HCT116 (cell line): ENCODE measurements around the gene CDH1. TPM values are rescaled to one million over a fixed set of nuclear protein-coding genes. Genes with fewer than 3 reads are reported as not detected.

Experiments used
- ATAC-seq: fragments of 200-7000 bp; cut with Tn5 transposase; 2 replicates; pipeline ENCODE4 v1.9.1; 2020; ENCODE audit warnings: mild to moderate bottlenecking, moderate library complexity
- BruUV-seq: library from RNA; stranded (reverse); fragments of 400-500 nt; replicated peaks from 2 replicates; lab custom pipeline; 2021; lab: Mats Ljungman, UMichigan
- CTCF ChIA-PET: fragments of 300-600 bp; sonication (Branson Sonifier 250); formaldehyde crosslinking; loops from one replicate; lab custom pipeline; 2021; ENCODE audit warnings: antibody characterized with exemption; lab: Charles Lee
- POLR2A ChIA-PET: fragments of 300-600, 350-600 bp; sonication (Branson Sonifier 250); formaldehyde crosslinking; loops from one replicate; lab custom pipeline; 2021; ENCODE audit warnings: antibody characterized with exemption; lab: Charles Lee
- RAD21 ChIA-PET, 2 experiments: fragments of 300-600 bp; sonication (Branson Sonifier 250); formaldehyde crosslinking; loops; one replicate each; lab custom pipeline; 2023; ENCODE audit warnings: low total read pairs in 2 of 2; ENCODE audit not compliant: uncharacterized antibody in 2 of 2, unreplicated experiment in 2 of 2, low non-redundant PET in 1 of 2; lab: Charles Lee
- DNase-seq: peaks from one replicate; pipeline ENCODE4 v3.0.0-alpha.2; 2010; ENCODE audit warnings: low read depth, low spot score
- H2AFZ ChIP-seq: fragments of 200-600 bp; shearing (Covaris generic), sonication (generic); 2 replicates; pipeline ENCODE4 v1.6.1; 2017; ENCODE audit warnings: low read depth, mixed run types, mixed read lengths, antibody characterized with exemption, low read length; ENCODE audit not compliant: poor library complexity, severe bottlenecking
- H3K27ac ChIP-seq: 2 replicates; pipeline ENCODE4 v1.5.1; 2012; ENCODE audit warnings: low read depth, low read length
- H3K27me3 ChIP-seq: fragments of 200-600 bp; sonication (generic); 2 replicates; pipeline ENCODE4 v1.6.1; 2016; ENCODE audit warnings: mixed run types, low read length, mixed read lengths; ENCODE audit not compliant: insufficient read depth
- H3K36me3 ChIP-seq, 2 experiments: fragments of 200-500 bp in 1 of 2; fragments of 200-600 bp in 1 of 2; sonication (Bioruptor generic) in 1 of 2; sonication (generic) in 1 of 2; 2 replicates each; pipeline versions ENCODE4 v1.5.1 to v1.6.1; 2014 to 2016; ENCODE audit warnings: low read length in 2 of 2, inconsistent platforms in 1 of 2, mixed read lengths in 1 of 2, mixed run types in 1 of 2; ENCODE audit not compliant: insufficient read depth in 2 of 2, control insufficient read depth in 1 of 2
- H3K4me1 ChIP-seq, 2 experiments: fragments of 200-600 bp in 1 of 2; sonication (generic) in 1 of 2; 2 replicates each; pipeline versions ENCODE4 v1.5.1 to v1.6.1; 2012 to 2017; ENCODE audit warnings: low read length in 2 of 2, inconsistent platforms in 1 of 2, mild to moderate bottlenecking in 1 of 2, mixed read lengths in 1 of 2, mixed run types in 1 of 2, moderate library complexity in 1 of 2; ENCODE audit not compliant: insufficient read depth in 2 of 2, control insufficient read depth in 1 of 2
- H3K4me2 ChIP-seq: fragments of 200-600 bp; sonication (generic); 2 replicates; pipeline ENCODE4 v1.6.1; 2017; ENCODE audit warnings: mixed run types, low read length, mixed read lengths
- H3K4me3 ChIP-seq, 2 experiments: fragments of 200-600 bp in 1 of 2; sonication (generic) in 1 of 2; replicated peaks in 1 of 2; 2 replicates each; pipeline ENCODE4 v1.5.1; 2011 to 2016; ENCODE audit warnings: low read length in 2 of 2, control low read depth in 1 of 2, low read depth in 1 of 2, mild to moderate bottlenecking in 1 of 2, mixed read lengths in 1 of 2, mixed run types in 1 of 2
- H3K79me2 ChIP-seq: fragments of 200-600 bp; sonication (generic); 2 replicates; pipeline ENCODE4 v1.6.1; 2017; ENCODE audit warnings: mild to moderate bottlenecking, mixed run types, low read length, moderate library complexity, mixed read lengths; ENCODE audit not compliant: insufficient read depth
- H3K9ac ChIP-seq: fragments of 200-600 bp; sonication (generic); 2 replicates; pipeline ENCODE4 v1.6.1; 2016; ENCODE audit warnings: low read length, mixed read lengths
- H3K9me2 ChIP-seq: fragments of 200-600 bp; sonication (generic), shearing (Covaris generic); 2 replicates; pipeline ENCODE4 v1.6.1; 2017; ENCODE audit warnings: mixed run types, mild to moderate bottlenecking, moderate library complexity; ENCODE audit not compliant: insufficient read depth
- H3K9me3 ChIP-seq, 2 experiments: fragments of 200-500 bp in 1 of 2; fragments of 200-600 bp in 1 of 2; sonication (Bioruptor generic) in 1 of 2; sonication (generic) in 1 of 2; 2 replicates each; pipeline ENCODE4 v1.6.1; 2014 to 2017; ENCODE audit warnings: low read length in 2 of 2, mixed read lengths in 2 of 2, inconsistent platforms in 1 of 2, low read depth in 1 of 2, mild to moderate bottlenecking in 1 of 2, mixed run types in 1 of 2, moderate library complexity in 1 of 2; ENCODE audit not compliant: control insufficient read depth in 1 of 2, insufficient read depth in 1 of 2
- H4K20me1 ChIP-seq: fragments of 200-600 bp; sonication (generic), shearing (Covaris generic); 2 replicates; pipeline ENCODE4 v1.6.1; 2017; ENCODE audit warnings: mixed run types, mild to moderate bottlenecking, moderate library complexity; ENCODE audit not compliant: insufficient read depth
- CBX3 ChIP-seq: IDR thresholded peaks from 2 replicates; pipeline ENCODE4 v1.6.1; 2012; ENCODE audit warnings: low read depth
- CEBPB ChIP-seq: IDR thresholded peaks from 2 replicates; pipeline ENCODE4 v1.6.1; 2012; ENCODE audit warnings: low read depth
- CTCF ChIP-seq, 3 experiments: fragments of 200-600 bp in 1 of 3; sonication (generic) in 1 of 3; IDR thresholded peaks in 2 of 3; conservative IDR thresholded peaks in 1 of 3; 2 replicates each; pipeline ENCODE4 v1.5.1; 2012 to 2017; ENCODE audit warnings: low read depth in 2 of 3, low read length in 2 of 3, antibody characterized with exemption in 1 of 3, borderline replicate concordance in 1 of 3, control low read depth in 1 of 3, mild to moderate bottlenecking in 1 of 3, mixed read lengths in 1 of 3, mixed run types in 1 of 3, moderate library complexity in 1 of 3; ENCODE audit not compliant: insufficient read depth in 1 of 3
- ELF1 ChIP-seq: IDR thresholded peaks from 2 replicates; pipeline ENCODE4 v1.6.1; 2012; ENCODE audit warnings: low read depth, borderline replicate concordance
- EZH2 ChIP-seq: fragments of 200-600 bp; sonication (generic); IDR thresholded peaks from 2 replicates; pipeline ENCODE4 v1.6.1; 2017; ENCODE audit warnings: antibody characterized with exemption, mixed run types
- EZH2phosphoT487 ChIP-seq: fragments of 200-600 bp; IDR thresholded peaks from 2 replicates; pipeline ENCODE4 v1.6.1; 2018; ENCODE audit warnings: antibody characterized with exemption, borderline replicate concordance
- FOSL1 ChIP-seq: IDR thresholded peaks from 2 replicates; pipeline ENCODE4 v1.6.1; 2012; ENCODE audit warnings: low read depth
- JUND ChIP-seq: IDR thresholded peaks from 2 replicates; pipeline ENCODE4 v1.6.1; 2012
- POLR2AphosphoS5 ChIP-seq: IDR thresholded peaks from 2 replicates; pipeline ENCODE4 v1.6.1; 2011; ENCODE audit warnings: mild to moderate bottlenecking, low read depth, low read length, moderate library complexity
- RAD21 ChIP-seq: IDR thresholded peaks from 2 replicates; pipeline ENCODE4 v1.6.1; 2012; ENCODE audit warnings: low read depth, mild to moderate bottlenecking
- SP1 ChIP-seq: IDR thresholded peaks from 2 replicates; pipeline ENCODE4 v1.6.1; 2012; ENCODE audit warnings: low read depth
- SRF ChIP-seq: IDR thresholded peaks from 2 replicates; pipeline ENCODE4 v1.6.1; 2012; ENCODE audit warnings: low read depth
- YY1 ChIP-seq: IDR thresholded peaks from 2 replicates; pipeline ENCODE4 v1.6.1; 2011; ENCODE audit warnings: low read length, low read depth, moderate library complexity, mild to moderate bottlenecking; ENCODE audit not compliant: insufficient replicate concordance; ENCODE audit errors: extremely low read depth
- ZBTB33 ChIP-seq: IDR thresholded peaks from 2 replicates; pipeline ENCODE4 v1.6.1; 2011; ENCODE audit warnings: mild to moderate bottlenecking, low read length, moderate library complexity; ENCODE audit not compliant: insufficient replicate concordance; ENCODE audit errors: extremely low read depth
- ZFX ChIP-seq: fragments of 450-650 bp; IDR thresholded peaks from 2 replicates; pipeline ENCODE4 v1.6.1; 2017
- ZNF274 ChIP-seq: fragments of 200-500 bp; sonication (Bioruptor generic); IDR thresholded peaks from 2 replicates; pipeline ENCODE4 v1.6.1; 2014; ENCODE audit warnings: mild to moderate bottlenecking, low read depth, low read length, inconsistent platforms
- intact Hi-C: fragments of 100-400 bp; cut with micrococcal nuclease; formaldehyde crosslinking; loops from 2 replicates; pipeline ENCODE4 v1.10.0; 2022
- total RNA-seq: library from RNA; stranded (reverse); gene quantifications from one replicate; pipeline ENCODE4 v1.2.1, GENCODE V29; 2021; ENCODE audit not compliant: unreplicated experiment
- TF ChIP-seq, protein P1 (sequence below): IDR thresholded peaks from 2 replicates; pipeline ENCODE4 v1.6.1; 2012

CDH1 gene
- total RNA-seq, 1 experiment from 2014 or later: 73.2 TPM

DNA sequence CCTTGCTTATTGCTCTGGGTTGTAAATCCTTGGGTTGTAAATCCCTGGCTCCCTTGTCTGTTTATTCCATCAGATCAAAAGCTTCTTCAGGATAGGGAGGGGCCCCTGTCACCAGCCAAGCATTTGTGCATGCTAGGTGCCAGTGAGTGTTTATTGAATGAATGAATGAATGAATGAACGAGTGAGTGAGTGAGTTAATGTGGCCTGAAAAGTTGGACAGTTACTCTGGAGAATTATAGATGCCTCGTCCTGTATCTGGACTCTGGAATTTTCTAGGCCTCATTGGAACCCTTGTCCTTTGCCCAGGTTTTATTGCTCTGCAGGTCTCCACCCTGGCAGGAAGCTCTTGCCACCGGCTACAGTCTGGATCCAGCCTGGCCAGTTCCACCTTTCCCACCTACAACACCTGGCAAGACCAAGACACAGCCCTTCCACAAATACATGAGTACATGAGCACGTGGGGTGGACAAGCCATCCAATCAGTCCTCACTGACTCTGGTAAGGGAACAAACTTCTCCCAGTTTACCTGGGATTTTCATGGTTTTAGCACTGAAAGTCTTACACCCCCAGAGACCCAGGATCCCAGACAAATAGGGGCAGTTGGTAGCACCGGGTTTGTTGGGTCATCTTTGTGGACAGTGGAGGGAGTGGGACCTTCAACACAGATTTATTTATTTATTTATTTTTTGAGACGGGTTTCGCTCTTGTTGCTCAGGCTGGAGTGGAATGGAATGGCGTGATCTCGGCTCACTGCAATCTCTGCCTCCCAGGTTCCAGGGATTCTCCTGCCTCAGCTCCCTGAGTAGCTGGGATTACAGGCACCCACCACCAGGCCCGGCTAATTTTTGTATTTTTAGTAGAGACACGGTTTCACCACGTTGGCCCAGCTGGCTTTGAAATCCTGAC, 14.7 kb upstream of the CDH1 start:
- DNase-seq: no peak
- no peaks in the 10 kb centered on the region; the same call in 1 of the 2 replicates for H4K20me1 ChIP-seq
- CTCF ChIA-PET: no interaction called here
- no peaks in the 10 kb centered on the region for H3K79me2 ChIP-seq
- H3K9me3 ChIP-seq: no peaks in the 10 kb centered on the region
- H3K9me2 ChIP-seq: no peaks in the 10 kb centered on the region
- POLR2A ChIA-PET: interaction anchor here (1.0 kb wide), 1 partner anchor 21 kb away, joined by 3 read pairs; no protein-coding TSS in a partner anchor
- no TSS peak for BruUV-seq
- no peak overlapping the region for H2AFZ ChIP-seq
- TF ChIP-seq POLR2AphosphoS5: no peak
- TF ChIP-seq FOSL1: no peak
- TF ChIP-seq ELF1: no peak
- no peak for TF ChIP-seq RAD21
- no peak for TF ChIP-seq CEBPB
- TF ChIP-seq EZH2phosphoT487: no peak
- no peak for TF ChIP-seq SP1
- TF ChIP-seq CBX3: no peak
- no peak for TF ChIP-seq CTCF (IDR thresholded peaks at IDR 0.05 in 2 of 3, conservative IDR thresholded peaks at IDR 0.05 in 1 of 3; ENCODE audit: borderline replicate concordance in 1 of 3, insufficient read depth in 1 of 3, low read depth in 2 of 3, low read length in 2 of 3)
- no peak for TF ChIP-seq JUND
- TF ChIP-seq, protein P1, sequence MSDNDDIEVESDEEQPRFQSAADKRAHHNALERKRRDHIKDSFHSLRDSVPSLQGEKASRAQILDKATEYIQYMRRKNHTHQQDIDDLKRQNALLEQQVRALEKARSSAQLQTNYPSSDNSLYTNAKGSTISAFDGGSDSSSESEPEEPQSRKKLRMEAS: no peak
- TF ChIP-seq ZBTB33: no peak
- no peak for TF ChIP-seq EZH2
- TF ChIP-seq SRF: no peak
- no peak for TF ChIP-seq ZNF274
- no peak for TF ChIP-seq YY1
- TF ChIP-seq ZFX: no peak
- H3K36me3 ChIP-seq: no peaks in the 10 kb centered on the region
- peak; percentile 22; the same call in 1 of the 2 replicates for ATAC-seq
- no peaks in the 10 kb centered on the region for H3K27me3 ChIP-seq
- RAD21 ChIA-PET: no interaction called here
- no peak overlapping the region for H3K27ac ChIP-seq
- H3K4me3 ChIP-seq: no peak overlapping the region
- H3K4me2 ChIP-seq: no peak overlapping the region
- H3K4me1 ChIP-seq: peaks cover 7 to 8% of the 10 kb centered on the region in 2 experiments; a peak in 2 of 4 replicates
- no peak overlapping the region for H3K9ac ChIP-seq
- intact Hi-C loops: no loop called here
